HepG2 (cell line): ENCODE measurements around the gene ATIC. TPM values are rescaled to one million over a fixed set of nuclear protein-coding genes. Genes with fewer than 3 reads are reported as not detected.

Source experiments
- AGO2 ChIP-seq: fragments of 200-400 bp; formaldehyde crosslinking; optimal IDR thresholded peaks from 2 replicates; pipeline ENCODE3; 2017; ENCODE audit warnings: mild to moderate bottlenecking, low read depth, low read length, moderate library complexity
- AKAP8 ChIP-seq: sonication (generic); formaldehyde crosslinking; IDR thresholded peaks from 2 replicates; pipeline ENCODE4 v1.5.1; 2020; ENCODE audit warnings: mild to moderate bottlenecking, missing genetic modification reagents
- CSRNP1 ChIP-seq: sonication (generic); formaldehyde crosslinking; IDR thresholded peaks from 2 replicates; pipeline ENCODE4 v1.8.1; 2023; ENCODE audit warnings: mild to moderate bottlenecking, missing genetic modification reagents
- CSRNP2 ChIP-seq: sonication (generic); formaldehyde crosslinking; conservative IDR thresholded peaks from 2 replicates; pipeline ENCODE4 v1.8.0; 2022; ENCODE audit warnings: low read depth, missing genetic modification reagents
- ETS1 ChIP-seq: sonication (generic); formaldehyde crosslinking; IDR thresholded peaks from 2 replicates; pipeline ENCODE4 v1.4.0; 2020; ENCODE audit warnings: missing genetic modification reagents
- GFI1 ChIP-seq: sonication (generic); formaldehyde crosslinking; IDR thresholded peaks from 2 replicates; pipeline ENCODE4 v1.5.0; 2020; ENCODE audit warnings: missing genetic modification reagents, mild to moderate bottlenecking, borderline replicate concordance
- HNRNPK ChIP-seq: fragments of 200-400 bp; formaldehyde crosslinking; IDR thresholded peaks from 2 replicates; pipeline ENCODE4 v1.6.1; 2018; ENCODE audit warnings: low read length, low read depth, moderate library complexity, mild to moderate bottlenecking; ENCODE audit not compliant: poor library complexity, severe bottlenecking
- HNRNPUL1 ChIP-seq: fragments of 200-400 bp; formaldehyde crosslinking; IDR thresholded peaks from 2 replicates; pipeline ENCODE4 v1.6.1; 2017; ENCODE audit warnings: low read depth, mild to moderate bottlenecking, low read length, moderate library complexity
- SKIL ChIP-seq: sonication (generic); formaldehyde crosslinking; IDR thresholded peaks from 2 replicates; pipeline ENCODE4 v1.8.0; 2022; ENCODE audit warnings: missing genetic modification reagents, mild to moderate bottlenecking, moderate library complexity, borderline replicate concordance
- THYN1 ChIP-seq: sonication (generic); formaldehyde crosslinking; IDR thresholded peaks from 2 replicates; pipeline ENCODE4 v1.8.1; 2023; ENCODE audit warnings: low read depth, mild to moderate bottlenecking, moderate library complexity, missing genetic modification reagents, borderline replicate concordance
- ZBTB42 ChIP-seq: sonication (generic); formaldehyde crosslinking; IDR thresholded peaks from 2 replicates; pipeline ENCODE4 v1.5.0; 2020; ENCODE audit warnings: mild to moderate bottlenecking, missing genetic modification reagents
- ZNF17 ChIP-seq: sonication (generic); formaldehyde crosslinking; IDR thresholded peaks from 2 replicates; pipeline ENCODE4 v1.5.0; 2020; ENCODE audit warnings: mild to moderate bottlenecking, missing genetic modification reagents
- ZNF225 ChIP-seq: sonication (generic); formaldehyde crosslinking; IDR thresholded peaks from 2 replicates; pipeline ENCODE4 v1.4.0; 2020; ENCODE audit warnings: mild to moderate bottlenecking, missing genetic modification reagents
- ZNF275 ChIP-seq: sonication (generic); formaldehyde crosslinking; IDR thresholded peaks from 2 replicates; pipeline ENCODE4 v1.8.0; 2022; ENCODE audit warnings: missing genetic modification reagents, mild to moderate bottlenecking, inconsistent platforms, borderline replicate concordance
- ZNF343 ChIP-seq: sonication (generic); formaldehyde crosslinking; IDR thresholded peaks from 2 replicates; pipeline ENCODE4 v1.4.0; 2020; ENCODE audit warnings: mild to moderate bottlenecking, missing genetic modification reagents
- ZNF530 ChIP-seq: sonication (generic); formaldehyde crosslinking; IDR thresholded peaks from 2 replicates; pipeline ENCODE4 v1.5.0; 2020; ENCODE audit warnings: low read depth, mild to moderate bottlenecking, missing genetic modification reagents
- ZNF720 ChIP-seq: sonication (generic); formaldehyde crosslinking; IDR thresholded peaks from 2 replicates; pipeline ENCODE4 v1.4.0; 2020; ENCODE audit warnings: missing genetic modification reagents
- ZNF776 ChIP-seq: sonication (generic); formaldehyde crosslinking; IDR thresholded peaks from 2 replicates; pipeline ENCODE4 v1.4.0; 2020; ENCODE audit warnings: mild to moderate bottlenecking, missing genetic modification reagents
- ZSCAN29 ChIP-seq: sonication (generic); formaldehyde crosslinking; conservative IDR thresholded peaks from 2 replicates; pipeline ENCODE4 v1.4.0; 2020; ENCODE audit warnings: mild to moderate bottlenecking, missing genetic modification reagents
- ZSCAN31 ChIP-seq: sonication (generic); formaldehyde crosslinking; IDR thresholded peaks from 2 replicates; pipeline ENCODE4 v1.5.0; 2020; ENCODE audit warnings: low read depth, mild to moderate bottlenecking, missing genetic modification reagents
- polyA plus RNA-seq, 8 experiments: library from polyadenylated mRNA; depleted of rRNA in 3 of 8; stranded (reverse) in 7 of 8; unstranded in 1 of 8; fragments of >200 nt; fragmentation: Illumina TruSeq in 4 of 8; extraction: Trizol in 4 of 8; gene quantifications; 2 replicates each; pipeline versions ENCODE4 v1.2.1 to v1.2.3, GENCODE V29; 2011 to 2016; ENCODE audit warnings: low read depth in 4 of 8, missing spikeins in 1 of 8, mixed read lengths in 1 of 8; ENCODE audit not compliant: insufficient read depth in 1 of 8
- total RNA-seq, 5 experiments: library from RNA; depleted of rRNA; stranded (reverse); fragments of >200 nt; fragmentation: Illumina TruSeq; extraction: Trizol; gene quantifications; 2 replicates each; pipeline ENCODE4 v1.2.3, GENCODE V29; 2016; ENCODE audit warnings: low read depth in 1 of 5

ATIC gene
- total and polyA plus RNA-seq, 2 of the 13 experiments (the other 11 are each of a cell fraction or from before 2014, with no cell fraction given), result 89.8 to 146 TPM

- peak; percentile 97 for TF ChIP-seq CSRNP2
- peak; percentile 95 for TF ChIP-seq HNRNPUL1
- TF ChIP-seq ETS1 (CRISPR knock-in tag), result peak; percentile 84; the same call in 1 of the 2 replicates
- TF ChIP-seq THYN1 (CRISPR knock-in tag), result 0 out of 2 replicates have a peak, but pooled peaks have one; percentile 56
- TF ChIP-seq ZNF17 (CRISPR knock-in tag), result no peak
- peak; percentile 81 for TF ChIP-seq GFI1
- TF ChIP-seq ZNF225 (CRISPR knock-in tag), result peak; percentile 99
- peak; percentile 93 for TF ChIP-seq CSRNP1 (CRISPR knock-in tag)
- peak; percentile 98 for TF ChIP-seq ZNF343 (CRISPR knock-in tag)
- peak; percentile 83; the same call in 1 of the 2 replicates for TF ChIP-seq SKIL (CRISPR knock-in tag)
- TF ChIP-seq ZSCAN29 (CRISPR knock-in tag), result peak; percentile 89
- TF ChIP-seq AKAP8 (CRISPR knock-in tag), result peak; percentile 73; the same call in 1 of the 2 replicates
- peak; percentile 75; the same call in 1 of the 2 replicates for TF ChIP-seq ZBTB42 (CRISPR knock-in tag)
- peak; percentile 100 for TF ChIP-seq ZSCAN31 (CRISPR knock-in tag)
- peak; percentile 95 for TF ChIP-seq AGO2
- peak; percentile 89 for TF ChIP-seq HNRNPK
- TF ChIP-seq ZNF275 (CRISPR knock-in tag), result peak; percentile 94; the same call in 1 of the 2 replicates
- TF ChIP-seq ZNF530 (CRISPR knock-in tag), result 0 out of 2 replicates have a peak, but pooled peaks have one; percentile 27
- peak; percentile 99; the same call in 1 of the 2 replicates for TF ChIP-seq ZNF776 (CRISPR knock-in tag)
- no peak for TF ChIP-seq ZNF720 (CRISPR knock-in tag)
Observed at GRCh38 chr2:215311625-215312396, at the start of gene ATIC (continued).
